ENCODE data around the gene MBOAT7.

- TF ChIP-seq POLR2A (IDR thresholded peaks at IDR 0.05) (no peak), CTCF (IDR thresholded peaks at IDR 0.05) (no peak)
These were observed 65.7 kb downstream of the MBOAT7 start for GRCh38 chr19:54123682-54124081.

Data from body of pancreas (tissue), 4 donors.